Posterior cingulate gyrus (tissue), 11 donors: ENCODE measurements around the gene PRICKLE1.

Experiments used
- DNase-seq, 10 donors: peaks; one replicate each; pipeline versions ENCODE4 v3.0.0 to v3.0.0-alpha.2; 2020 to 2021; ENCODE audit warnings: mixed read lengths in 3 of 10
- intact Hi-C: fragments of 100-400 bp; cut with DNase I; formaldehyde crosslinking; loops from one replicate; pipeline ENCODE4 v1.15.1; 2023

The PRICKLE1 gene

GRCh38 chr12:42409471-42409870, 180.1 kb downstream of the PRICKLE1 start:
- intact Hi-C loops = no loop called here
- DNase-seq = no peak

GRCh38 chr12:42407306-42407705, 182.2 kb downstream of the PRICKLE1 start:
- intact Hi-C loops = no loop called here
- no peak for DNase-seq
